NCI-H526 (cell line): ENCODE measurements around the gene FIGNL1.
"Not testable (repeated sequence)": the region's sequence is repeated elsewhere in the genome, so short reads cannot be mapped to it uniquely, and the experiment has no call there.

Experiments used
- DNase-seq, 2 experiments: peaks; one replicate each; lab custom pipeline; 2025; lab: John Stamatoyannopoulos, UW

FIGNL1 gene

DNA sequence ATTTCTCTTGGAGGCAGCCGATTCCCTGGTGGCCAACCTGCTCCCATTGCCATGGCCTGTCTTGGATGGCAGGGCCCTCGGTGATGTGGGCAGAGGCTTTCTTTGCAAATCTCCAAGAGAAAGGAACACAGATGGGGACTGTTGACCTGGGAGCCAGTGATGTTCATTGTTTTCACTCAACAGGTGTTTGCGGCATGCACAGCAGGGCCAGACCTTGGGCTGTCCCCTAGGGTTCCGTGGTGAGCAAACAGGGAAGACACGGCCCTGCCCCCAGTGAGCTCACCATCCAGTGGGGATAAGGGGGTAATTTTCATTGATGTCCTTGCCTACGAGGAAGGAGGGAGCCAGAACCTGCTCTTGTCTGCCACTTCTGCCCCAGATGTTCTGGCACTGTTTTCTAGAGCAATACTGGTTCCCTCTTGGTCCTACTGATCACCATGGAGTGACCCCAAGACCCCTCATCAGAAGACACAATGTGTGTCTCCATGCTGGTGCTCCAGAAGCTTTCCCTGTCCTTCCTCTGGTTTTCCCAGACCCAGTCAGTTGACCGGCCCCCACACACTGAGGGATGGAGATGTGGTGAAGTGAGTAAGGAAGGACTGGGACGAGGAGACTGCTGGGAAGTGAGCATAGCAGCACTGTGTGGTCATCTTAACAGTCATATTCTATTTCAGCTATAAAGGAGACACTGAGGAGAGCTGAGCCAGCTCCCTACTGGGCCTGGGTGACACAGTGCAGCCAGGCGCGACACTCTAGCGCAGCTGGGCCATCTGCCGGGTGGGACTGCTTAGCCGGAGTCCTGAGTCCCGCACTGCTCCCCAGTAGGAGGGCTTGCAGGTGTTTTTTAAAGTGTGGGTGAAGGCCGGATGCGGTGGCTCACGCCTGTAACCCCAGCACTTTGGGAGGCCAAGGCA is 20.4 kb upstream of the FIGNL1 start:
- peak in 1 of 2 experiments; percentile 13 for DNase-seq

DNA sequence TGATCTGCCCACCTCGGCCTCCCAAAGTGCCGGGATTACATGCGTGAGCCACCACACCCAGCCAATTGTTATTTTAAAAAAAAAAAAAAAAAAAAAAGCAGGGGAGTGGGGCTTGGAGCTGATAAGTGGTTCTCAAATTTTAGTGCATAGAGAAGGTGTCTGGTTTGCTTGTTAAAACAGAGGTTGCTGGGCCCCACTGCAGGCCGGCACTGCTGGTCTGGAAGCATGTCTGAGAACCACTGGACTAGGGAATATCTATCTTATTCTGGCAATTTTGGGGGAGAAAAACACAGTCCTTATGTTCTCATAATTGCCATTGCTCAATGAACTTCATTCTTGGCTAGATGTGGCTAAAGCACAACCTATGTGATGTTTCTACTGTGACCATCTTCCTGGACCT is 19.0 kb upstream of the FIGNL1 start:
- no peak for DNase-seq

DNA sequence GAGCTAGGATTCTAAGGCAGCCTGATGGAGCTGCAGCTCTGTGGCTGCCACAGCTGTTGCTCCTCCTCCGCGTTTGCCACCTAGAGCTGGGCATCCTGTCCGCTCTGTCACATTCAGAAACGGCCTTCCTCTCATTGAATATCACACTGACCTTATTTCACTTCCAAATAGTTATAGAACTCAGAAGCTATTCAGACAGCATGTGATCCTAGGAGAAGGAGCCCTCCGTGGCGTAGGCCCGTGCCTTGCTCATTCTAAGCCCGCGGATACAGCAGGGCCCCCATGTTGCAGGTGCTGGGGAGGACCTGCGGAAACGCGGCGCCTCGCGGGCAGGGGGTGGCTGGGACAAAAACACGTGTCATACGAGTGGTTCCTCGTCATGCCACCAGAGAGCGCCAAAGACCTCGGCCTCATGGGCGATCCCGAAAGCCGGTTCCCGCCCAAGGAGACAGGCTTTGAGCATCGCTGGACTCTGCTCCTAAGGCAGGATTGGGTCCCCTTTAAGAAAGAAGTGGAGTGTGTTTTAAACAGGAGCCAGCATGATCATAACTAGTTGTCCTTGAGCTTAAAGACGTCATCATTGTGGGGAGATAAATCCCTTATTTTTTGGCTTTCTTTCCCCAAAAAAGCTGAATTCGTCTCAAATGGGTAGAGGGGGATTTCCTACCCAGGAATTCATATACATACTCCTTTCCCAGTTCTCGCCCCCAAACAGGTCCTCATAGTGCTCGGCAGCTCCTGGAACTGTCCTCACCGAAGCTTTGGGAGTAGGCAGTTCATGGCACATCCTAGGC is 17.9 kb upstream of the FIGNL1 start:
- peak; percentile 69 to 91 for DNase-seq

DNA sequence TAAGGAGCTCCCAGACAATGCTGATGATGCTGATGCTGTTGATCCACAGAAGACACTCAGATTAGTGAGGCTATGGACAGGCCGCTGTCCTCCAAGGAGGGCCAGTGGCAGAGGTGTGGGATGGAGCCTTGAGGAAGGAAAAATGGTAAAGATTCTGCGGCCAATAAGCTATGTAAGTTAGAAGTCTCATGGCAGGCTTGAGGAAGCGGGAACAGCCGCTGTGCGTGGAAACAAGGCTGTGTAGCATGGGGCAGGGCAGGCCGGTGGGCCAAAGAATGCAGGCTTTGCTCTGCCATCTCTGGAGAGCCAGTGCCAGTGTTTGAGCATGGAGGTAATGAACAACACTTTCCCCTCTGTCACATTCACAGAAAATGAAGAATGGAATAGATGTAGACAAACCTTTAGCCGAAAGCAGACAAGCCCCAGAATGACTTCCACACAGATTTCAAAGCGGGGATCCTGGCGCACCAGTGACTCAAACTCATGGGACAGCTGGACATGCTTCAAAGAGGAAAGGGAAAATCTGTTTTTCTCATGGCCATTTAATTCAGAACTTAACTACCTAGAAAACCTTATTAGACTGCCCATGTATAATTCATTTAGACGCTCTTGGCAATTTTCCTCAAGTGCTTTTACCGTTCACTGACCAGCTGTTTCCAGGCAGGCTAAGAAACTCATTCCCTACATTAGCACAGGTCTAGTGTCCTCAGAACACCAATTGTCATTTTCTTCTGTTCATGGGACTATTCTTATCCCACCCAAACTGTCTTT is 16.9 kb upstream of the FIGNL1 start:
- no peak for DNase-seq

DNA sequence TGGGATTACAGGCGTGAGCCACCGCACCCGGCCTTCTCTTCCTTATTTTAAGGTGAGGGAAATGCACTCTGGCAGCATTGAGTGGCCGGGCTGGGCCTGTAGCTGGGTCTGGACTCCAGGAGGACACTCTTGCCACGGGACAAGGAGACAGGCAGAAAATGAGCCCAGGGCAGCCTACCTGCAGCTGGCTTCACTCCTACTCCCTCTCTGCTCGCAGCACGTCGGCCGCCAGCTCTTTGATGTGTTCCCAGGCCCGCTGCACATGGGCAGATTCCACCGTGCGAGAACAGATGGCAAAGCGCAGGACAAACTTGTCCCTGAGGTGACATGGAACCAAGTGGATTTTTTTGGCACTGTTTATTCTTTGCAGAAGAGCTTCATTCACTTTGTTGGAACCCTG is 12.9 kb upstream of the FIGNL1 start:
- no peak for DNase-seq

DNA sequence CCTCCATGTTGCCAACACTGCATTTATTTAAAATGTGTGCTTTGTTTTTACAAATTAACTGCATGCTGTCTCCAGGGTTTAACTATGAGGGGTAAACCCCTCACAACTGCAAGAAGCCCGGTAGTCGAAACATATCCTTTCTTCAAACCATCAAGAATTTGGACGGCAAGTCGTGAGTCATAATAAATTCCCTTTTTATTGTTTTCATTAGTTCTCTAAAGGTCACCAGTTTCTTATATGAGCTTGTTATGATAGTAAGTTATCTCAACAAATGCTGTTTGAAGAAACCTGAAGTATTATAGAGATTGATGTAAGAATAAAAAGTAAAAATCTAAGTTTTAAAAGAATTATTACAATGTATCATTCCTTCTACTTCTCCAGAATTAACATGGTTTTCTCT is 12.2 kb upstream of the FIGNL1 start:
- DNase-seq: no peak

DNA sequence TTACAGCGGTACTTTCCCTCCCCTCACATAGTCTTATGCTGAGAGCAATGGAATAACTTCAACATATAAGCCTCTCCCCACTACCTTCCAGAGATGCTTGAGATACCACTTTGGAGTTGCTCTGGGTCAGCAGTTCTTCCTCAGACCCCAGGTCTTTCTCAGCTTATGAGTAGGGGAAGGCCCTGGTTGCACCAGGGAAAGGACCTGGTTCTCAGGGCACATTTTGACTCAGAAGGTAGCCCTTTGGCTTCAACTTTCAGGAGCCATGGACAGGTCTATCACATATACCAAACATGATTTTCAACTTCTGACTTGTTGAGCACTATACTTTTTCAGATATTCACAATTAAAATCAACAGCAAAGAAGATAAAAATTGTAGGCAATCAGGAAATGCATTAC is 11.5 kb upstream of the FIGNL1 start:
- DNase-seq: no peak

DNA sequence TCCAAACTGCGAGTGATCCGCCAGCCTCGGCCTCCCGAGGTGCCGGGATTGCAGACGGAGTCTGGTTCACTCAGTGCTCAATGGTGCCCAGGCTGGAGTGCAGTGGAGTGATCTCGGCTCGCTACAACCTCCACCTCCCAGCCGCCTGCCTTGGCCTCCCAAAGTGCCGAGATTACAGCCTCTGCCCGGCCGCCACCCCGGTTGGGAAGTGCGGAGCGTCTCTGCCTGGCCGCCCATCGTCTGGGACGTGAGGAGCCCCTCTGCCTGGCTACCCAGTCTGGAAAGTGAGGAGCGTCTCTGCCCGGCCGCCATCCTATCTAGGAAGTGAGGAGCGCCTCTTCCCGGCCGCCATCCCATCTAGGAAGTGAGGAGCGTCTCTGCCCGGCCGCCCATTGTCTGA is 9.0 kb upstream of the FIGNL1 start:
- not testable (repeated sequence) for DNase-seq

DNA sequence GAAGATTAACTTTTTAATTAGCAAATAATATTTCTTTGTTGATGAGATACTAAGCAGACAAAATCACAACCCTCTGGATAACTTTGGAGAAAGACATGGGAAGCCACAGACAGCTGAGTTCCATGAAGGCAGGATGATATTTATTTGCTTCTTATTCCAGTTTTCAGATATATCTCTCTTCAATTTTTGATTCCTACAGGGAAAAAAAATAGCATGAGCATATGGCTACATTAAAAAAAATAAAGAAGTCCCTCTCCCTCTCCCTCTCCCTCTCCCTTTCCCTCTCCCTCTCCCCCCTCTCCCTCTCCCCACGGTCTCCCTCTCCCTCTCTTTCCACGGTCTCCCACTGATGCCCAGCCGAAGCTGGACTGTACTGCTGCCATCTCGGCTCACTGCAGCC is 8.5 kb upstream of the FIGNL1 start:
- not testable (repeated sequence) for DNase-seq

DNA sequence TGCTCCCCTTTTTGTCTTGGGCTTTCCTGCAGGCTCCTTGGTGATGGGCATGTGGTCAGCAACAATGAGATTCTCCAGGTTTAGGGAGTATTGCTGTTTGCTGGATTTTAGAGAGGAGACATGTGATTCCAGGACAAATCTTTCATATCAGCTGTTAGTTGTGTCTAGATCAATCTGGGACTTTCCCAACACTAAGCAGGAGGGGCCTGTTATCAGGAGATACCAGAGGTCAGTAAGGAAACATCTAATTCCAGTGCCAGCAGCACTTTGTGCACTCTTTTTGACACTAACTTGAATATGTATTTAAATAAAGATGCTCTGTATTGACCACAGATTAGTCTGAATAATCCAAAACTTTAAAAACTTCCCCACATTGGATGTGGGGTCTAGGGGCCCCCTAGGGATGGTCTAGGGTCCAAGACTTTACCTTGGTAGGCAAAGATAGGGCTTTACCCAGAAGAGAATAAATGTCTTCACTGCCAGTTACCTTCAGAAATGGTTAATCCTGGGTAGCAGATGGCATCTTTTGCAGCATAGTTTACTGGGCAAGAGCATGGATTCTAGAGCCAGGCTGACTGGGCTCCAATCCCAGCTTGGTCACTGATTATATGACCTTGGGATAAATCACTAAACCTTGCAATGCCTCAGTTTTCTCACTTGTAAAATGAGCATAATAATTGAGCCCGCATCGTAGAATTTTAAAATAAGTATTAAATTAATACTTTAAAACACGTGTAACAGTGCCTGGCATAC is 6.4 kb upstream of the FIGNL1 start:
- no peak for DNase-seq

DNA sequence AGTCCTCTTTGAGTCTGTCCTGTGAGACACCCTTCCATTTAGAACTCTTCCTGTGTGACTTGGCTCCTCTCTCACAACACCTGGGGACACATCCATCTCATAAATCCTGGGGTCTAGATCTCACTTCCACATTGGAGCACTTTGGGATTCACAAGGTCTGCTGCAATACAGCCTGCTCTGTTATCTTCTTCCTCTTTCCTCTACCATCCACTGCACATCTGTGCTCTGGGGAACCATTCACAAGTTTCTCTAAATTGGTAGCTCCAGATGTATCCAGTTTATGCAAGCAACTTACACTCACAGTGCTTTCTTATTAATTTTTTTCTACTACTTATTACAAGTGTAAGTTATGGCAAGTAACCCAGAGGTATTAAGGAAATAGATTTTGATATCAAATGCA is 5.5 kb upstream of the FIGNL1 start:
- DNase-seq: no peak

DNA sequence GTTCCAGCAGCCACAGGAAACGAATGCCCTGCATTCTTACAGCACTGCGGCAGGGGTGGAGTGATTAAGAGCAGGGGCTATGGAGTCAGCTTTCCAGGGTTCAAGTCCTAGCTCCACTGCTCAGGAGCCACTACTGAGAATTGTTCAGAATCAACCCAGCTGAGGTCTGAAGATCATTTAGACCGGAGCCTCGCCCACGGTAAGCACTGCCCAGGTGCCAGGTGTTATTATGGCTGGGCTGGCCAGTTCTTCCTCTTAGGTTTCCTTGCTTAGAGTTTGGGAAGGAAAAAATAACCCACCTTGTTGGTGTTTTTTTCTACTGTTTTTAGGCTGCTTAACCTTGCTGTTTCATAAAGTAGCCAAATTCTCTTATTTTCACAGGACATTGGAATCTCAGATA is 4.8 kb upstream of the FIGNL1 start:
- no peak for DNase-seq

DNA sequence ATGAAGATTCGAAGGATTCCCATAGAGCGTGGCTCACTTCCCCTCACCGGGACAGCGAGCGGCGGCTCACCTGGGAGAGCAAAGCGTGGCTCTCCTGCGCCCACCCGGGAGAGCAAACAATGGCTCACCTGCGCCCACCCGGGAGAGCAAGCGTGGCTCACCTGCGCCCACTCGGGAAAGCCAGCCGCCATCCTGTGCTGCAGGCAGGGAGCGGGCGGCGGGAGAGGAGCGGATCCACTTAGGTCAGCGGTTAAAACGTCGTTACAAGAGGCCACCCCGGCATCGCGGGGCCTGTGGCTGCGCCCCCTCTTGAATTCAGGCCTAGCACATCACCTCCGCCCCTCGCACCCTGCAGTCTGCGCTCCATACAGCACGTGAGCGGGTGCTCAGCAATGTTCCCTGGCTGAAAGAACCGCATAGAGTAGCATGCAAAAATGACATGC is 461 bp upstream of the FIGNL1 start:
- DNase-seq: peak in 1 of 2 experiments; percentile 11

DNA sequence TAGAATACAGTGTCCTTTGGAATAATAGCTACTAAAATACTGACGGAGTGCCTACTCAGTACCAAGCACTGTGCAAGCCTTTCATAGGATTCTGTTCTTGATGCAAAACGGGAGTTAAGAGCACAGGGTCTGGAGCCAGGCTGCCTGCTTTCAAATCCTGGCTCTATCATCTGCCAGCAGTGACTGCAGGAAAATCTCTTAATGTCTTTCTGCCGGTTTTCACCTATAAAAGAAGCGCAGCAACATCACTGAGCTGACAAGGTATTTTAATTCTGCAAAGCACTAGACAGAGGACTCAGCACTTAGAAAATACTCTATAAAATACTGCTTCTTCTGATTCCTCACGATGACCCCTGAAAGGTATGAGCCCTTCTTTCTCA is 659 bp downstream of the FIGNL1 start:
- DNase-seq: peak; percentile 5 to 44

DNA sequence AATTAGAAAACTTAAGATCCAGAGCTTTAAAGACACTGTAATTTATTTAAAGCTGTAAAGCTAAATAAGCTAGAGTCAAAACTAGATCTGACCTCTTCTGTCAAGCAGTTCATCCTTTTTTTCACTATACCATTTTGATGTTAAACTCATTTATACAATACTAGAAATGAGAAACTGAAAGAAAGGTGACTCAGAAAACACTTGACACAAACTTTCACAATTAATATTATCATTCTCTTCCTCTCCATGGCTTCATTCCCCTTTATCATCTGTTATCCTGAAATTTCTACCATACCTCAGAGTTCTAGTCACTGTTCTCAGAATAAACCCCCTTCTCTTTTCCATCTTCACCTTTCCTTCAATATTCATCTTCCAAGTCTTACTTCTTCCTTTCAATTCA is 1.3 kb downstream of the FIGNL1 start:
- no peak for DNase-seq

DNA sequence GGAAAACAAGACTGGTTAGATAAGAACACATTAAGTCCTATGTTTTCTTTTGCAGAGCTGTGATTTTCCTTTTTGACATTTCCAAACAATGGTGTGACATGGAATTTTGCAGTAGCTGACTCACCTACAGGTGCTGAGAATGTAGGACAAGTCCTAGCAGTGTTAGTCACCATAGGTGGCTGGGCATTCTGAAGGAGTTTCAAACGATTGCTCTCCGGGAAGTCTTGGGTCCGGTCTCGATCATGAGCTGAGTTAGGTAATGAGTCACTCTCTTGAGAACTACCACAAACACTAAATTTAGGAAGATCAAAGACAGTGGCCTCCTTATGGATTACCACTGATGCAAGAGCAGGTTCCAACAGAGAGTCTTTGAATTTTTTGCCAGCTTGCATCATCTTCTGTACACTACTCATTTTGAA is 3.6 kb downstream of the FIGNL1 start:
- no peak for DNase-seq

DNA sequence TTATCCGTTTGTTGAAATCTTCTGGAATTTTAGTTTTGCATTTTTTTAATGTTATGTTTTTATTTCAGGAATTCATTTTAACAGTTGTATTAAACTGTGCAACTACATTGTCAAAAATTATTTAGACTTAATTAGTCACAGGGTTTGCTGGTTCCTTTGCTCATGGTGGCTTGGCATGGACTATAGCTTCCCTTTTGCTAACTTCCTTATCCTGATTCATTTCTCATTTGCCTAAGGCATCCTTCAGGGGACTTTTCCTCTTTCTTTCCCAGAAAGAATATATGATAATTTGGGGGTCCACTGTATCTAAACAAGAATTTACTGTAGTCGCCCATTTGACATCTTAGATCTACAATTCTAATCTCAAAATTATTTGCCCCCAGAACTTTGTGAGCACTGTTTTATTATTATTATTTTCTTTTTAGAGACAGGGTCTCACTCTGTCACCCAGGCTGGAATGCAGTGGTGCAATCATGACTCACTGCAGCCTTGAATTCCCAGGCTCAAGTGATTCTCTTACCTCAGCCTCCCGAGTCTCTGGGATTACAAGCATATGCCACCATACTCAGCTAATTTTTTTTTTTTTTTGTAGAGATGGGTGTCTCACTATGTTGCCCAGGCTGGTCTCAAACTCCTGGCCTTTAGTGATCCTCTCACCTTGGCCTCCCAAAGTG is 13.9 kb downstream of the FIGNL1 start:
- DNase-seq: no peak

DNA sequence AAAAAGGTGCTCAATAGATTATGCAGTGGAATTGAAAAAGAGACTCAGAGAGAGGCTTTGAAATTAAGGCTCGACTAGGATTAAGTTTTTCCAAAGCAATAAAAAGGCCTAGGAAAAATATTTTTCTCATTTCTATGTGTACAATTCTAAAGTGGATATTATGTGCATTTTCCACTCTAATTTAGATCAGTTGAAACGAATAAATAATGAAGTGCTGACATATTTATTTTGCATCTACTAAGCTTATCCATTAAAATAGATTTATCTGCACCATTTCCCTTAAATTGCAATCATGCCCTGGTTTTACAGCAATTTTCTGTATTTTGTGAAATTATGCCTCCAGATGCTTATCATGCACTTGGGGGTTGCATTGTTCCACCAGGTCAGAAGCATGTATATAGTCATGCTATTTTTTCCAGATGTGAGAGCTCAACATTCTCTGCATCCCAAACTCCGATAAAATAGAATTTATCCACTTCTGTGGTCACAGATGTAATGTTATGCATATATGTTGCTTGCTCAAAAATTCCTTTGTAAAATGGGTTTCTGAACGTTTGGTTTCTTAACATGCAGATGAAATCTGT is 18.3 kb downstream of the FIGNL1 start:
- no peak for DNase-seq

DNA sequence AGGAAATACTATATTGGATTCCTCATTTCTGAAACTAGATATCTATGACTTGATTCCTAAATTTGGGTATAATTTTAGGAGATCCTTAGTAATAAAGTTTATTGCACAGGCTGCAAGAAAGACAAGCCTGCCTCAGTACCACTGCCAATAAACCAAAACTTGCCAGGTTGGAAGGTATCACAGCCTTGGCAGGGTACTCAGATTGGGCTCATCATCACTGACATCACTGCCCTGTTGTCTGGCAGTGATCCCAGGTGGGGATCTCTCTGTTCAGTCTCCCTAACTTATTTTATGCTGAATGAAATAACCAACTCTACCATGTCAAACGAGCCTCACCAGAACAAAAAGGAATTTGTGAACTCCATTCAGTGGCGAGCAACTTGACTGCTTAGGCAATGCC is 18.8 kb downstream of the FIGNL1 start:
- DNase-seq: no peak

DNA sequence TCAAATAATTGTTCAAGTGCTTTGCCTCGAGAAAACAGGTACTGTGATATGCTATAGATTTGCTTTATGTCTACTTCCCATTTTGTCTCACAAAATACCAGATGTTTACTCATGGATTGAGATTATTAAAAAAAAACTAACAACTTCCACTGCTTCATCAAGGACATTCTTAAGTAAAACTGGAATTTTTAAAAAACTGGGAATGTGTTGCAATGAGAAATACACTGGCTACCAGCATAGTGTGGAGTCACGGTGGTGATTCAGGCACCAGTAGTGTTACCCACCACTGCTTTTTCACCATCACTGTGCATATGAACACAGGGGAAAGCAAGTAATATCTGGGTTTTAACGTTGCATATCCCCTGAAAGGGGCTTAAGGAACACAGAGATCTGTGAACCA is 21.2 kb downstream of the FIGNL1 start:
- no peak for DNase-seq

DNA sequence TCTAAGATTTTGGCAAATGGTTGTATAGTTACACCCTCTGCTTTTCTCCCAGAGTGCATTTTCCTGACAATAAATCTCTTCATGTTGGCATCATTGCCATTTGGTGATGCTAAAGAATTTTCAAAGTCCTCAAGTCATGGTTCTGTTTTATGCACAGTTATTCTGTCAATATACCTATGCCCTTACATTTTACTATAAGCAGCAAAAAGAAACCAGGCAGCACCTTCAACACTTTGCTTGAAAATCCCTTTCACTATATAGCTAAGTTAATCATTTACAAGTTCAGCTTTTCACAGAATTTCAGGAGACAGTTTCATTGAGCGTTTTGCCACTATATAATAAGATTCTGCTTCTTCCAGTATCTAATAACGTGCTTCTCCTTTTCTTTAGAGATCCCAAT is 22.6 kb downstream of the FIGNL1 start:
- DNase-seq: no peak
